Prostate gland (tissue), 2 donors: ENCODE data around the gene SCFD2. TPM values are rescaled to one million over a fixed set of nuclear protein-coding genes. Genes with fewer than 3 reads are reported as not detected.
"Not testable (repeated sequence)": the region's sequence is repeated elsewhere in the genome, so short reads cannot be mapped to it uniquely, and the experiment has no call there.

Experiments
- DNase-seq: peaks from one replicate; pipeline ENCODE4 v3.0.0-alpha.2; 2019; ENCODE audit warnings: low spot score
- H3K27ac ChIP-seq, 2 donors: fragments of 200-600 bp; sonication (generic); 2 replicates each; pipeline ENCODE4 v1.5.1; 2017 to 2019
- H3K27me3 ChIP-seq: fragments of 200-600 bp; sonication (generic); replicated peaks from 2 replicates; pipeline ENCODE4 v1.5.1; 2019; ENCODE audit not compliant: insufficient read depth
- H3K36me3 ChIP-seq, 2 donors: fragments of 200-600 bp; sonication (generic); 1 replicate in 1 of 2; 2 replicates in 1 of 2; pipeline versions ENCODE4 v1.5.1 to v1.8.1; 2017 to 2019
- H3K4me1 ChIP-seq: fragments of 200-600 bp; sonication (generic); replicated peaks from 2 replicates; pipeline ENCODE4 v1.5.1; 2019
- H3K4me3 ChIP-seq, 2 donors: fragments of 200-600 bp; sonication (generic); 2 replicates each; pipeline ENCODE4 v1.5.1; 2017 to 2019
- H3K9me3 ChIP-seq: fragments of 200-600 bp; sonication (generic); 2 replicates; pipeline ENCODE4 v1.5.1; 2017
- POLR2A ChIP-seq: fragments of 450-650 bp; IDR thresholded peaks from one replicate; pipeline ENCODE4 v1.6.1; 2016; ENCODE audit warnings: antibody characterized with exemption, mild to moderate bottlenecking
- POLR2AphosphoS5 ChIP-seq: sonication (generic); formaldehyde crosslinking; IDR thresholded peaks from one replicate; pipeline ENCODE4 v1.6.1; 2017; ENCODE audit warnings: antibody characterized with exemption
- WGBS: methylation state at CpG from one replicate; pipeline ENCODE4 v1.1.5; 2018; 5-methylcytosine and 5-hydroxymethylcytosine counted together
- intact Hi-C: fragments of 100-400 bp; cut with DNase I; formaldehyde crosslinking; loops from one replicate; pipeline ENCODE4 v1.14.2; 2022
- total RNA-seq, 2 donors: library from RNA; depleted of rRNA; stranded (reverse); fragments of >200 nt; gene quantifications; one replicate each; pipeline ENCODE4 v1.1.0, GENCODE V29; 2016
- TF ChIP-seq, protein P1 (sequence below), 4 experiments: fragments of 200-600 bp in 2 of 4; fragments of 450-650 bp in 2 of 4; sonication (generic) in 2 of 4; IDR thresholded peaks; 1 replicate in 3 of 4; 2 replicates in 1 of 4; pipeline ENCODE4 v1.5.1; 2016 to 2019; ENCODE audit warnings: antibody characterized with exemption in 4 of 4, mild to moderate bottlenecking in 2 of 4, moderate library complexity in 2 of 4

Gene SCFD2
- total RNA-seq, 2 donors from 2014 or later, result 10.7 to 21.1 TPM

DNA sequence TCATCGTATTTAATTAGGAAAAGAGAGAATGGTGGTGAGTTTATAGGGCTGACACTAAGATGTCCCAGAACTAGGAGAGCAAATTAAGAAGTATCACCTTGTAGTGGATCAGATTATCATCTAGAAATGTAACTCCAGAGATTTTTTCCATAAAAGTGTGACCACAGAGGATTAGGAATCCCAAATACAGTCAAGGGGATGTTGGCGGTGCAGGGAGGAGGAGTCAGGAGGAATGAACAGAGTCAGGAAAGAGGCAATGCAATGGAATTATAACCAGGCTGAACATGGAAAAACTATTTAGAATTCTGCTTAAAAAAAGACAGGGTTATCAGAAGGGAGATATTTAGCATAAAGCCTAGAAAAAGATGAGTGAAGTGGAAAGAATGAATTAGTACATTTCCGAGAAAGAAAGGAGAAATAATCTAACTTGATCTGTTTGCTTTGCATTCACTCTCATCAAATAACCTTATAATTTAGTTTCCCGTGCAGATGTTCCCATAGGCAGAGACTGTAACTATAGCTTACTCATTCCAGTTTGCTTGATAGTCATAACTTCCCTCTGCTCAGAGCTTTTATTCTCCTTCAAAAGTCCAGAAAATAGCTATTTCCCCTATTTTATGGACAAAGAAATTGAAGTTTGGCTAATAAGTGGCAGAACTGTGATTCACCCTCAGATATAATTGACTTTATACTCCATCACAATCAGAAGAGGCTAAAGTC, 56.4 kb downstream of the SCFD2 start:
- WGBS, result 78% methylated on average over 4 of the region's 4 CpGs
- no peaks in the 10 kb centered on the region for H3K27me3 ChIP-seq
- no peak for DNase-seq
- no peaks in the 10 kb centered on the region for H3K9me3 ChIP-seq
- intact Hi-C loops, result no loop called here
- H3K4me3 ChIP-seq, result no peak overlapping the region
- TF ChIP-seq POLR2AphosphoS5, result no peak
- TF ChIP-seq POLR2A, result no peak
- TF ChIP-seq, protein P1, sequence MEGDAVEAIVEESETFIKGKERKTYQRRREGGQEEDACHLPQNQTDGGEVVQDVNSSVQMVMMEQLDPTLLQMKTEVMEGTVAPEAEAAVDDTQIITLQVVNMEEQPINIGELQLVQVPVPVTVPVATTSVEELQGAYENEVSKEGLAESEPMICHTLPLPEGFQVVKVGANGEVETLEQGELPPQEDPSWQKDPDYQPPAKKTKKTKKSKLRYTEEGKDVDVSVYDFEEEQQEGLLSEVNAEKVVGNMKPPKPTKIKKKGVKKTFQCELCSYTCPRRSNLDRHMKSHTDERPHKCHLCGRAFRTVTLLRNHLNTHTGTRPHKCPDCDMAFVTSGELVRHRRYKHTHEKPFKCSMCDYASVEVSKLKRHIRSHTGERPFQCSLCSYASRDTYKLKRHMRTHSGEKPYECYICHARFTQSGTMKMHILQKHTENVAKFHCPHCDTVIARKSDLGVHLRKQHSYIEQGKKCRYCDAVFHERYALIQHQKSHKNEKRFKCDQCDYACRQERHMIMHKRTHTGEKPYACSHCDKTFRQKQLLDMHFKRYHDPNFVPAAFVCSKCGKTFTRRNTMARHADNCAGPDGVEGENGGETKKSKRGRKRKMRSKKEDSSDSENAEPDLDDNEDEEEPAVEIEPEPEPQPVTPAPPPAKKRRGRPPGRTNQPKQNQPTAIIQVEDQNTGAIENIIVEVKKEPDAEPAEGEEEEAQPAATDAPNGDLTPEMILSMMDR (IDR thresholded peaks at IDR 0.05), result no peak
- H3K36me3 ChIP-seq, result no peaks in the 10 kb centered on the region
- H3K4me1 ChIP-seq, result no peaks in the 10 kb centered on the region
- H3K27ac ChIP-seq, result no peak overlapping the region

- intact Hi-C loops, result no loop called here
- no peak overlapping the region for H3K4me3 ChIP-seq
- no peaks in the 10 kb centered on the region for H3K27me3 ChIP-seq
- TF ChIP-seq POLR2AphosphoS5 (no peak), POLR2A (no peak)
- TF ChIP-seq, protein P1 (IDR thresholded peaks at IDR 0.05), result no peak
- H3K27ac ChIP-seq, result no peak overlapping the region
- no peaks in the 10 kb centered on the region for H3K36me3 ChIP-seq
- H3K4me1 ChIP-seq, result no peaks in the 10 kb centered on the region
- DNase-seq, result no peak
- no peaks in the 10 kb centered on the region for H3K9me3 ChIP-seq
- WGBS, result 73% methylated on average over 4 of the region's 4 CpGs
Measured at GRCh38 chr4:53307819-53308780, 57.8 kb downstream of the SCFD2 start.

DNA sequence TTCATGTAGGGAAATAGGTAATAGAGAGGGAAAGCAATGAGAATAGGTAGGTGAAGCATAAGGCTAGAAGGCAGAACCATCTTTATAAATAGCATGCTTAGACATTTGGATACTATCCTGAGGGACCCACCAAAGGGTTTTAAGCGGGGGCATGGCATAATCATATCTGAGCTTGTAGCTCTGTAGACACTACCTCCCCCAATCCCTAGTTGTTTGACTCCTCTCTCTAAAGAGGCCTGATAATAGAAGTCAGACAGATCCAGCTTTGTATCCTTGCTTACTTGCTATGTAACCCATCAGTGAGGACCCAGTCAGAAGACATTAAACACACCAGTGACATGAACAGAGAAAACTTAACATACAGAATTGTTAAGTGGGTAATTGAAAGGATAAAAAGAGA, 58.7 kb downstream of the SCFD2 start:
- H3K4me3 ChIP-seq, result no peak overlapping the region
- no peak overlapping the region for H3K27ac ChIP-seq
- H3K27me3 ChIP-seq, result no peaks in the 10 kb centered on the region
- no peaks in the 10 kb centered on the region for H3K9me3 ChIP-seq
- no peaks in the 10 kb centered on the region for H3K4me1 ChIP-seq
- TF ChIP-seq POLR2A (no peak), POLR2AphosphoS5 (no peak)
- TF ChIP-seq, protein P1 (IDR thresholded peaks at IDR 0.05), result no peak
- WGBS, result 90% methylated on average over 1 of the region's 1 CpG
- no peaks in the 10 kb centered on the region for H3K36me3 ChIP-seq
- no peak for DNase-seq
- intact Hi-C loops, result no loop called here

DNA sequence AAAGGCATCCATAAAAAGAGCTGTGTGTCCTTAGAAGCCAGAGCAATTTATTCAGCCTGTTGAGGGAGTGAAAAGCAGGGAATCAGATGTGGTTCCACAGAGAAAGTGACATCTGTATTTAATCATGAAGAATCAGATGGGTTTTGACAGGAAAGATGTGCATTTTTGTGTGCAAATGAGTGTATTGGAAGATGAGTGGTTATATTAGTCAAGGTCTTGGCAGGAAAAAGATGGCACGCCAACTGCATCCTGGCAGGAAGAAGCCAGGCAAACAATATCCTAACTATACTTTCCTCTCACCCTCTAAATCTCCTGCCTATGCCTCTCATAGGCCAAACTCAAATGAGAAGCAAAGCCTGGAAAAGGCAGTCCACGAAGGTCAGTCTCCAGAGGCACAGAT, 59.1 kb downstream of the SCFD2 start:
- Histone ChIP-seq H3K27ac (no peak overlapping the region), H3K36me3 (no peaks in the 10 kb centered on the region), H3K27me3 (no peaks in the 10 kb centered on the region), H3K4me3 (no peak overlapping the region), H3K4me1 (no peaks in the 10 kb centered on the region), H3K9me3 (no peaks in the 10 kb centered on the region)
- DNase-seq, result no peak
- TF ChIP-seq POLR2AphosphoS5, result no peak
- TF ChIP-seq, protein P1 (IDR thresholded peaks at IDR 0.05), result no peak
- TF ChIP-seq POLR2A, result no peak
- intact Hi-C loops, result no loop called here
- whole genome bisulfite sequencing, result 86% methylated on average over 2 of the region's 2 CpGs

GRCh38 chr4:53292209-53292608, 73.7 kb downstream of the SCFD2 start:
- H3K27ac ChIP-seq, H3K36me3 ChIP-seq, H3K4me1 ChIP-seq, H3K27me3 ChIP-seq, DNase-seq, H3K4me3 ChIP-seq, H3K9me3 ChIP-seq, intact Hi-C loops: not testable (repeated sequence)
